IMR-90 (cell line): ENCODE measurements around the gene SESN1. TPM values are rescaled to one million over a fixed set of nuclear protein-coding genes. Genes with fewer than 3 reads are reported as not detected.

Source experiments
- ATAC-seq: fragments of 200-7000 bp; cut with Tn5 transposase; 2 replicates; pipeline ENCODE4 v1.9.1; 2020; ENCODE audit warnings: low read depth, mild to moderate bottlenecking, moderate library complexity
- BruUV-seq: library from RNA; stranded (reverse); fragments of 400-500 nt; replicated peaks from 2 replicates; lab custom pipeline; 2021; lab: Mats Ljungman, UMichigan
- CTCF ChIA-PET: fragments of 300-600 bp; formaldehyde crosslinking; extraction: SDS; loops from one replicate; lab custom pipeline; 2021; ENCODE audit warnings: antibody characterized with exemption; lab: Yijun Ruan, JAX
- POLR2A ChIA-PET: fragments of 300-600 bp; sonication (Branson Sonifier 250); formaldehyde crosslinking; loops from one replicate; lab custom pipeline; 2022; ENCODE audit warnings: antibody characterized with exemption; ENCODE audit not compliant: unreplicated experiment; lab: Charles Lee
- DNase-seq: peaks from one replicate; pipeline ENCODE4 v3.0.0; 2013
- H2AFZ ChIP-seq: replicated peaks from 2 replicates; pipeline ENCODE3; 2013; ENCODE audit warnings: low read length, mild to moderate bottlenecking; ENCODE audit not compliant: poor library complexity
- H2AK5ac ChIP-seq: 2 replicates; pipeline ENCODE4 v1.6.1; 2013; ENCODE audit warnings: low read depth, low read length, inconsistent platforms
- H2AK9ac ChIP-seq: replicated peaks from 2 replicates; pipeline ENCODE3; 2013; ENCODE audit warnings: mild to moderate bottlenecking, low read depth, low read length, moderate library complexity; ENCODE audit not compliant: poor library complexity
- H2BK120ac ChIP-seq: 2 replicates; pipeline ENCODE4 v1.6.1; 2013; ENCODE audit warnings: low read depth, low read length, inconsistent platforms
- H2BK15ac ChIP-seq: 3 replicates; pipeline ENCODE4 v1.6.1; 2013; ENCODE audit warnings: low read depth, low read length, inconsistent platforms
- H2BK20ac ChIP-seq: 2 replicates; pipeline ENCODE4 v1.6.1; 2013; ENCODE audit warnings: low read depth, mild to moderate bottlenecking, inconsistent platforms, low read length, moderate library complexity
- H2BK5ac ChIP-seq: 2 replicates; pipeline ENCODE4 v1.6.1; 2013; ENCODE audit warnings: mild to moderate bottlenecking, low read depth, low read length, inconsistent platforms; ENCODE audit not compliant: poor library complexity, severe bottlenecking
- H3K14ac ChIP-seq: replicated peaks from 2 replicates; pipeline ENCODE4 v1.6.1; 2013; ENCODE audit warnings: low read depth, low read length, inconsistent platforms
- H3K18ac ChIP-seq: 2 replicates; pipeline ENCODE4 v1.6.1; 2013; ENCODE audit warnings: low read depth, low read length, control low read depth
- H3K23ac ChIP-seq: 2 replicates; pipeline ENCODE4 v1.6.1; 2013; ENCODE audit warnings: low read depth, low read length, inconsistent platforms
- H3K27ac ChIP-seq: 2 replicates; pipeline ENCODE4 v1.5.1; 2013; ENCODE audit warnings: mild to moderate bottlenecking, control low read depth, low read length; ENCODE audit not compliant: insufficient read depth
- H3K27me3 ChIP-seq: 2 replicates; pipeline ENCODE4 v1.6.1; 2013; ENCODE audit warnings: low read length; ENCODE audit not compliant: control insufficient read depth, insufficient read depth
- H3K36me3 ChIP-seq: 2 replicates; pipeline ENCODE4 v1.6.1; 2013; ENCODE audit warnings: low read length, mixed read lengths; ENCODE audit not compliant: control insufficient read depth, insufficient read depth
- H3K4ac ChIP-seq: 2 replicates; pipeline ENCODE4 v1.6.1; 2013; ENCODE audit warnings: low read depth, low read length, inconsistent platforms
- H3K4me1 ChIP-seq: 2 replicates; pipeline ENCODE4 v1.6.1; 2013; ENCODE audit warnings: low read length, mixed read lengths; ENCODE audit not compliant: control insufficient read depth, insufficient read depth
- H3K4me2 ChIP-seq: 2 replicates; pipeline ENCODE4 v1.6.1; 2013; ENCODE audit warnings: low read depth, mild to moderate bottlenecking, control low read depth, low read length, moderate library complexity
- H3K4me3 ChIP-seq: 2 replicates; pipeline ENCODE4 v1.5.1; 2013; ENCODE audit warnings: low read depth, mild to moderate bottlenecking, control low read depth, low read length, moderate library complexity; ENCODE audit not compliant: insufficient read depth
- H3K56ac ChIP-seq: 2 replicates; pipeline ENCODE4 v1.6.1; 2013; ENCODE audit warnings: low read length, inconsistent platforms; ENCODE audit not compliant: insufficient read depth; ENCODE audit errors: extremely low read depth
- H3K79me1 ChIP-seq, 2 experiments: 2 replicates each; pipeline ENCODE4 v1.6.1; 2013; ENCODE audit warnings: low read length in 2 of 2, inconsistent platforms in 1 of 2, low read depth in 1 of 2
- H3K9ac ChIP-seq: 2 replicates; pipeline ENCODE4 v1.6.1; 2013; ENCODE audit warnings: low read depth, low read length, control low read depth
- H3K9me1 ChIP-seq: 2 replicates; pipeline ENCODE4 v1.6.1; 2013; ENCODE audit warnings: low read length, inconsistent platforms; ENCODE audit not compliant: insufficient read depth
- H3K9me3 ChIP-seq: 2 replicates; pipeline ENCODE4 v1.6.1; 2013; ENCODE audit warnings: low read length; ENCODE audit not compliant: control insufficient read depth, insufficient read depth
- H4K20me1 ChIP-seq: 2 replicates; pipeline ENCODE4 v1.6.1; 2013; ENCODE audit warnings: low read length, inconsistent platforms; ENCODE audit not compliant: insufficient read depth
- H4K5ac ChIP-seq: 2 replicates; pipeline ENCODE4 v1.6.1; 2013; ENCODE audit warnings: mild to moderate bottlenecking, low read depth, low read length, control low read depth
- H4K8ac ChIP-seq, 2 experiments: 2 replicates each; pipeline ENCODE4 v1.6.1; 2013; ENCODE audit warnings: low read depth in 2 of 2, low read length in 2 of 2, control low read depth in 1 of 2, inconsistent platforms in 1 of 2
- H4K91ac ChIP-seq: 2 replicates; pipeline ENCODE4 v1.6.1; 2013; ENCODE audit warnings: low read depth, low read length, inconsistent platforms; ENCODE audit not compliant: insufficient read depth
- CEBPB ChIP-seq: IDR thresholded peaks from 2 replicates; pipeline ENCODE4 v1.6.1; 2012; ENCODE audit warnings: low read depth, low read length, improper control_type of control experiment
- RAD21 ChIP-seq: IDR thresholded peaks from 2 replicates; pipeline ENCODE4 v1.6.1; 2012; ENCODE audit warnings: low read length, improper control_type of control experiment
- SMC3 ChIP-seq: fragments of 150-350 bp; IDR thresholded peaks from 2 replicates; pipeline ENCODE4 v1.6.1; 2016; ENCODE audit warnings: low read depth, mild to moderate bottlenecking, antibody characterized with exemption, low read length, moderate library complexity
- WGBS, 2 experiments: methylation state at CpG; one replicate each; pipeline versions ENCODE4 v1.1.5 to v1.1.7; 2013; ENCODE audit warnings: missing lambda C conversion rate in 2 of 2; ENCODE audit not compliant: insufficient read length in 1 of 2; ENCODE audit errors: extremely low coverage in 2 of 2; 5-methylcytosine and 5-hydroxymethylcytosine counted together
- dilution Hi-C: fragments of 300-500 bp; cut with HindIII; formaldehyde crosslinking; loops from one replicate; pipeline ENCODE4 v1.14.3; 2018; ENCODE audit warnings: low sequenced_read_pairs; ENCODE audit not compliant: unreplicated experiment
- in situ Hi-C: fragments of 300-500 bp; cut with MboI; formaldehyde crosslinking; loops from 3 replicates; pipeline ENCODE4 v1.14.3; 2019; ENCODE audit warnings: low sequenced_read_pairs, inconsistent platforms, mixed read lengths
- intact Hi-C: fragments of 100-400 bp; cut with micrococcal nuclease; formaldehyde crosslinking; loops from 2 replicates; pipeline ENCODE4 v1.10.0; 2022
- polyA plus RNA-seq, 3 experiments: library from polyadenylated mRNA; depleted of rRNA; stranded (reverse); fragments of >200 nt; gene quantifications; 2 replicates each; pipeline ENCODE4 v1.2.3, GENCODE V29; 2012; ENCODE audit warnings: low replicate concordance in 1 of 3
- total RNA-seq: library from RNA; depleted of rRNA; stranded (reverse); fragments of >200 nt; gene quantifications from 2 replicates; pipeline ENCODE4 v1.2.3, GENCODE V29; 2012
- TF ChIP-seq, protein P1 (sequence below): conservative IDR thresholded peaks from 2 replicates; pipeline ENCODE4 v1.5.1; 2012; ENCODE audit warnings: mild to moderate bottlenecking, low read depth, low read length, improper control_type of control experiment

SESN1 gene
- total and polyA plus RNA-seq, 2 of the 4 experiments (the other 2 are of a cell fraction), result 9.7 to 16.7 TPM

- Histone ChIP-seq H3K56ac (no peak overlapping the region), H4K20me1 (no peaks in the 10 kb centered on the region), H4K91ac (no peak overlapping the region), H3K4me1 (peaks cover 3% of the 10 kb centered on the region), H3K18ac (no peak overlapping the region), H3K4me2 (no peak overlapping the region), H2AFZ (no peak overlapping the region), H3K79me1 (no peaks in the 10 kb centered on the region), H2AK5ac (no peak overlapping the region), H2AK9ac (no peak overlapping the region), H3K27me3 (no peaks in the 10 kb centered on the region; the same call in 1 of the 2 replicates), H3K4me3 (no peak overlapping the region), H4K8ac (no peak overlapping the region), H3K4ac (no peak overlapping the region), H2BK15ac (no peak overlapping the region), H3K23ac (no peak overlapping the region), H2BK5ac (no peak overlapping the region), H3K9me3 (no peaks in the 10 kb centered on the region), H2BK120ac (no peak overlapping the region), H3K9me1 (no peaks in the 10 kb centered on the region), H3K36me3 (no peaks in the 10 kb centered on the region), H2BK20ac (no peak overlapping the region), H3K14ac (no peak overlapping the region), H3K9ac (no peak overlapping the region), H4K5ac (no peak overlapping the region), H3K27ac (no peak overlapping the region)
- TF ChIP-seq SMC3 (no peak), RAD21 (no peak), CEBPB (peak; percentile 57; the same call in 1 of the 2 replicates)
- TF ChIP-seq, protein P1, sequence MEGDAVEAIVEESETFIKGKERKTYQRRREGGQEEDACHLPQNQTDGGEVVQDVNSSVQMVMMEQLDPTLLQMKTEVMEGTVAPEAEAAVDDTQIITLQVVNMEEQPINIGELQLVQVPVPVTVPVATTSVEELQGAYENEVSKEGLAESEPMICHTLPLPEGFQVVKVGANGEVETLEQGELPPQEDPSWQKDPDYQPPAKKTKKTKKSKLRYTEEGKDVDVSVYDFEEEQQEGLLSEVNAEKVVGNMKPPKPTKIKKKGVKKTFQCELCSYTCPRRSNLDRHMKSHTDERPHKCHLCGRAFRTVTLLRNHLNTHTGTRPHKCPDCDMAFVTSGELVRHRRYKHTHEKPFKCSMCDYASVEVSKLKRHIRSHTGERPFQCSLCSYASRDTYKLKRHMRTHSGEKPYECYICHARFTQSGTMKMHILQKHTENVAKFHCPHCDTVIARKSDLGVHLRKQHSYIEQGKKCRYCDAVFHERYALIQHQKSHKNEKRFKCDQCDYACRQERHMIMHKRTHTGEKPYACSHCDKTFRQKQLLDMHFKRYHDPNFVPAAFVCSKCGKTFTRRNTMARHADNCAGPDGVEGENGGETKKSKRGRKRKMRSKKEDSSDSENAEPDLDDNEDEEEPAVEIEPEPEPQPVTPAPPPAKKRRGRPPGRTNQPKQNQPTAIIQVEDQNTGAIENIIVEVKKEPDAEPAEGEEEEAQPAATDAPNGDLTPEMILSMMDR, result no peak
- intact Hi-C loops (no loop called here), in situ Hi-C loops (no loop called here), dilution Hi-C loops (no loop called here)
- no peak for DNase-seq
- POLR2A ChIA-PET, result no interaction called here
- no CpG with 5 or more reads among the region's 2 CpGs for WGBS, 2 experiments
- CTCF ChIA-PET, result interaction anchor here (0.6 kb wide), 1 partner anchor 67 kb away, joined by 3 read pairs; no protein-coding TSS in a partner anchor
- BruUV-seq, result no TSS peak
- ATAC-seq, result peak; percentile 48; the same call in 1 of the 2 replicates
Observed at GRCh38 chr6:108969776-108970175, 124.9 kb downstream of the SESN1 start.
